ENCODE results near the gene EMC10.

DNA sequence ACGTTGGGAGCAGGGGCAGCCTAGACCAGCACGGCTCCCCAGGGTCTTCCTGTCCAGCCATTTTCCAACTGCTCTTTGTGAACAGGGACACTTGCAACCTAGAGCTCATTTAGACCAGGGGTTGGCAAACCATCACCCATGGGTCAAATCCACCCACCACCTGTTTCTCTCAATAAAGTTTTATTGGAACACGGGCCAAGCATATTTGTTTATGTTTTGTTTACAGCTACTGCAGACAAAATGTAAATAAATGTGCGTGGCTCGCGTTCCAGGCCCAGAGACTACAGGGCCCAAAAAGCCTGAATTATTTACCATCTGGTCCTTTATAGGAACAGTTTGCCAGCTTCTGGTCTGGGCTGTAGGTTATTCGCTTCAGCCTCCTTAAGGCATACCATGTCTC is 13.3 kb upstream of the EMC10 start:
- TF ChIP-seq, protein P1, sequence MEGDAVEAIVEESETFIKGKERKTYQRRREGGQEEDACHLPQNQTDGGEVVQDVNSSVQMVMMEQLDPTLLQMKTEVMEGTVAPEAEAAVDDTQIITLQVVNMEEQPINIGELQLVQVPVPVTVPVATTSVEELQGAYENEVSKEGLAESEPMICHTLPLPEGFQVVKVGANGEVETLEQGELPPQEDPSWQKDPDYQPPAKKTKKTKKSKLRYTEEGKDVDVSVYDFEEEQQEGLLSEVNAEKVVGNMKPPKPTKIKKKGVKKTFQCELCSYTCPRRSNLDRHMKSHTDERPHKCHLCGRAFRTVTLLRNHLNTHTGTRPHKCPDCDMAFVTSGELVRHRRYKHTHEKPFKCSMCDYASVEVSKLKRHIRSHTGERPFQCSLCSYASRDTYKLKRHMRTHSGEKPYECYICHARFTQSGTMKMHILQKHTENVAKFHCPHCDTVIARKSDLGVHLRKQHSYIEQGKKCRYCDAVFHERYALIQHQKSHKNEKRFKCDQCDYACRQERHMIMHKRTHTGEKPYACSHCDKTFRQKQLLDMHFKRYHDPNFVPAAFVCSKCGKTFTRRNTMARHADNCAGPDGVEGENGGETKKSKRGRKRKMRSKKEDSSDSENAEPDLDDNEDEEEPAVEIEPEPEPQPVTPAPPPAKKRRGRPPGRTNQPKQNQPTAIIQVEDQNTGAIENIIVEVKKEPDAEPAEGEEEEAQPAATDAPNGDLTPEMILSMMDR (IDR thresholded peaks at IDR 0.05; ENCODE audit: extremely low read depth in 1 of 2, insufficient read depth in 1 of 2, low read depth in 1 of 2, low read length in 2 of 2) = no peak
- TF ChIP-seq EZH2 (IDR thresholded peaks at IDR 0.05; ENCODE audit: borderline replicate concordance, low read depth, low read length, severe bottlenecking) (no peak), POLR2AphosphoS5 (IDR thresholded peaks at IDR 0.05; ENCODE audit: insufficient read depth, low read depth, low read length) (no peak), POLR2A (IDR thresholded peaks at IDR 0.05; ENCODE audit: low read depth, low read length) (no peak), FOS (IDR thresholded peaks at IDR 0.05; ENCODE audit: borderline replicate concordance, insufficient read depth, low read length) (no peak), GATA2 (IDR thresholded peaks at IDR 0.05; ENCODE audit: insufficient read depth, insufficient read length, low read depth, low read length) (no peak), MYC (IDR thresholded peaks at IDR 0.05; ENCODE audit: low read depth, low read length) (no peak), JUN (IDR thresholded peaks at IDR 0.05; ENCODE audit: borderline replicate concordance, insufficient read depth, insufficient read length, low read depth) (no peak)
- TF ChIP-seq, protein P2, sequence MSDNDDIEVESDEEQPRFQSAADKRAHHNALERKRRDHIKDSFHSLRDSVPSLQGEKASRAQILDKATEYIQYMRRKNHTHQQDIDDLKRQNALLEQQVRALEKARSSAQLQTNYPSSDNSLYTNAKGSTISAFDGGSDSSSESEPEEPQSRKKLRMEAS (IDR thresholded peaks at IDR 0.05; ENCODE audit: insufficient read depth, insufficient read length) = no peak
